22Rv1 (cell line): ENCODE data around the gene KRT79.
"Not testable (repeated sequence)": the region's sequence is repeated elsewhere in the genome, so short reads cannot be mapped to it uniquely, and the experiment has no call there.

Experiments
- H3K27ac ChIP-seq: fragments of 450-650 bp; 2 replicates; pipeline ENCODE4 v1.5.1; 2017
- ZFX ChIP-seq: fragments of 450-650 bp; IDR thresholded peaks from 2 replicates; pipeline ENCODE4 v1.6.1; 2017; ENCODE audit warnings: antibody characterized with exemption, borderline replicate concordance
- TF ChIP-seq, protein P1 (sequence below): fragments of 450-650 bp; IDR thresholded peaks from 2 replicates; pipeline ENCODE4 v1.5.1; 2017; ENCODE audit warnings: mild to moderate bottlenecking

Gene KRT79

DNA sequence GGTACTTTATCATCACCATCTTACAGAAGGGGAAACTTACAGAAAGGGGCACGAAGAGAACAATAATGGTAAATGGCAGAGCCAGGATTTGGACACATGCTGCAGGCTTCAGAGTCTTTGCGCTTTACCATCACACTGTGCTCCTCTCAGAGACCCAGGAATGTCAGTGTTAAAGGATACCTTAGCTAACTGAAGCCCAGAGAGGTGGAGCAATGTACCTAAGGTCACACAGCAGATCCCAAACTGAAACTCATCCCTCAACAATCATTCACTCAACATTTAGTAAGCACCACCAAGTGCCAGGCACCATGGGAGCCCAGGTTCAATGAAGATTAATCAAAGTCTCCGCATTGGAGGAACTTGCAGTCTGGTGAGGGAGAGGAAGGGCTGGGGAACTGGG lies 22.7 kb upstream of the KRT79 start:
- no peak overlapping the region for H3K27ac ChIP-seq

DNA sequence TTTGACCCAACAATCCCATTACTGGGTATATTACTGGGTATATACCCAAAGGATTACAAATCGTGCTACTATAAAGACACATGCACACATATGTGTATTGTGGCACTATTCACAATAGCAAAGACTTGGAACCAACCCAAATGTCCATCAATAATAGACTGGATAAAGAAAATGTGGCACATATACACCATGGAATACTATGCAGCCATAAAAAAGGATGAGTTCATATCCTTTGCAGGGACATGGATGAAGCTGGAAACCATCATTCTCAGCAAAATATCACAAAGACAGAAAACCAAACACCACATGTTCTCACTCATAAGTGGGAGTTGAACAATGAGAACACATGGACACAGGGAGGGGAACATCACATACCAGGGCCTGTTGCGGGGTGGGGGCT lies 22.0 kb upstream of the KRT79 start:
- H3K27ac ChIP-seq, result not testable (repeated sequence)

More for the DNA sequence above, 22.7 kb upstream of the KRT79 start:
- TF ChIP-seq, protein P1, sequence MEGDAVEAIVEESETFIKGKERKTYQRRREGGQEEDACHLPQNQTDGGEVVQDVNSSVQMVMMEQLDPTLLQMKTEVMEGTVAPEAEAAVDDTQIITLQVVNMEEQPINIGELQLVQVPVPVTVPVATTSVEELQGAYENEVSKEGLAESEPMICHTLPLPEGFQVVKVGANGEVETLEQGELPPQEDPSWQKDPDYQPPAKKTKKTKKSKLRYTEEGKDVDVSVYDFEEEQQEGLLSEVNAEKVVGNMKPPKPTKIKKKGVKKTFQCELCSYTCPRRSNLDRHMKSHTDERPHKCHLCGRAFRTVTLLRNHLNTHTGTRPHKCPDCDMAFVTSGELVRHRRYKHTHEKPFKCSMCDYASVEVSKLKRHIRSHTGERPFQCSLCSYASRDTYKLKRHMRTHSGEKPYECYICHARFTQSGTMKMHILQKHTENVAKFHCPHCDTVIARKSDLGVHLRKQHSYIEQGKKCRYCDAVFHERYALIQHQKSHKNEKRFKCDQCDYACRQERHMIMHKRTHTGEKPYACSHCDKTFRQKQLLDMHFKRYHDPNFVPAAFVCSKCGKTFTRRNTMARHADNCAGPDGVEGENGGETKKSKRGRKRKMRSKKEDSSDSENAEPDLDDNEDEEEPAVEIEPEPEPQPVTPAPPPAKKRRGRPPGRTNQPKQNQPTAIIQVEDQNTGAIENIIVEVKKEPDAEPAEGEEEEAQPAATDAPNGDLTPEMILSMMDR, result no peak
- no peak for TF ChIP-seq ZFX

DNA sequence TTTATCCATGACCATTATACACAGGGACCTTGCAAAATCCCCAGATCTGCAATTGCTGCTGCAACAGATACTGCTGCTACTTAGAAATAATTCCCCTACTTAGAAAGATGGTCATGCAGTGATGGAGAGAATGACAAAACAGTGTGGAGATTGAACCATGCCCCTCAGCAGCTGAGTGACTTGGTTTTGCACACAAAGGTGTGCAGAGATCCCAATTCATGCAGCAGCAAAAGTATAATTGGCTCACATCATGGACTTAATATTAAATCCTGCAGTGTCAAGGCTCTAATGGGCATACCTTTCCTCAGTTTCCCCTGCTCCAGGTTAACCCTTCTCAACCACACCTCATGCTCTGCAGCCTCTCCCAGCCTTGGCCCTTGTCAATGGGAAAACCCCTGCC lies 17.7 kb upstream of the KRT79 start:
- TF ChIP-seq, protein P1, result no peak
- TF ChIP-seq ZFX, result no peak

DNA sequence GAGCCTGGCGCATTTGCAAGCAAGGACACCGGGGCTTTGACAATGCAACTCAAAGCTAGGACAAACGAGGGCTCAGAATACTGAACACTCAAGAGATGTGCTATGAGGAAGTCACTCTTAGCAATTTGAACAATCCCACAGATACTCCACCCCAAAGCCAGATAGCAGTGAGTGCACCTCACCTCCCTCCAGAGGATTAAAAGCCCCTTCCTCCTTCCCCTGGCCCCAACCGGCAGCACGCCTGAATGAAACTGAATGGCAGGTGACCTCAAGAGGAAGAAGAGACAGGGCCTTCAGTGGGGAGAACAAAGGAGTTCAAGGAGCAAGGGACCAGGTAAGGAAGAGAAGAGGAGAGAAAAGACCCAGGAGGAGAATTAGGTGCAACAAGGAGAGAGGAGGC lies 16.6 kb upstream of the KRT79 start:
- H3K27ac ChIP-seq, result no peak overlapping the region
- TF ChIP-seq, protein P1, result no peak
- no peak for TF ChIP-seq ZFX

More for the DNA sequence above, 17.7 kb upstream of the KRT79 start:
- H3K27ac ChIP-seq, result no peak overlapping the region

DNA sequence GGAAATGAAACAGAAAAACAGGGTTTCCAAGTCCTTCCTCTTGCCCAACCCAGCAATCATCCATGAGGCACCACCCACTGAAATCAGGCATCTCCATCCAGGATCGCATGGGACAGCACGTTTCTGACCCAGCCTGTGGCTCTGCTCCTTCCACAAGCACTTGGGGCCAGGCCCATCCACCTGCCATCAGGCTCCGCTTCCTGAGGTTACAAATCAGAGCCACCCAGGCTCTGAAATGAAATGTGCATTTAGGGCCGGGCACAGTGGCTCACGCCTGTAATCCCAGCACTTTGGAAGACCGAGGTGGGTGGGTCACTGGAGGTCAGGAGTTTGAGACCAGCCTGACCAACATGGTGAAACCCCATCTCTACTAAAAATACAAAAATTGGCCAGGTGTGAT lies 15.4 kb upstream of the KRT79 start:
- no peak overlapping the region for H3K27ac ChIP-seq
- TF ChIP-seq ZFX, result no peak
- TF ChIP-seq, protein P1, result no peak

DNA sequence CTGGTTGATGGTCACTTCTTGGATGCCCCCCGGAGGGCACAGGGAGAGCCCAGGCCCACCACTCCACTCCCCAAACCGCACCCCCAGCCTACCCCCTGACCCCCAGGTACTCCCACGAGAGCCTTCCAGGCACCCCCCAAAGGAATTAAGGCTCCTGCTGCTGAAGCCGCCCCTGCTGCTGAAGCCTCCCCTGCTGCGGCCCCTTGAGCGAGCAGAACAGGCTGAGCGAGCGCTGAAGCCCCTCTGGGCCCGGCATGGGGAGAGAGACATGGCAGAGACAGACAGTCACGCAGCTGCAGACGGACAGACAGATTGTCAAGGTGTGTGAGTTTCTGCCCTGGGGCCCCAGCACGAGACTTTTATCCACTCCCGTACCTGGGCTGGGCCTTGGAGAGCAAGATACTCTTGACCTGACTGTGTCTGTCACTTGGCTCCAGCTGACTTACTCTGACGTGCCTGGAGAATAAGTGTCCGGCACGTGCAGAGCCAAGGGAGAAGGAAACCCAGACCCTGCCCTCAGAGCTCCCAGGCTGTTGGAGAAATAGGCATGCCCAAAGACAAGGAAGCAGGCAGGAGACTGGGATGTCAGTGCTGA lies 14.6 kb upstream of the KRT79 start, which contains the start of gene KRT78:
Gene KRT78, minus strand, starts transcription at position 334 of the 595 bp plus-strand sequence. Its CDS starts 64 bp downstream, at position 270.
- H3K27ac ChIP-seq, result no peak within 1 kb of the TSS
- TF ChIP-seq, protein P1, result no peak
- no peak for TF ChIP-seq ZFX

DNA sequence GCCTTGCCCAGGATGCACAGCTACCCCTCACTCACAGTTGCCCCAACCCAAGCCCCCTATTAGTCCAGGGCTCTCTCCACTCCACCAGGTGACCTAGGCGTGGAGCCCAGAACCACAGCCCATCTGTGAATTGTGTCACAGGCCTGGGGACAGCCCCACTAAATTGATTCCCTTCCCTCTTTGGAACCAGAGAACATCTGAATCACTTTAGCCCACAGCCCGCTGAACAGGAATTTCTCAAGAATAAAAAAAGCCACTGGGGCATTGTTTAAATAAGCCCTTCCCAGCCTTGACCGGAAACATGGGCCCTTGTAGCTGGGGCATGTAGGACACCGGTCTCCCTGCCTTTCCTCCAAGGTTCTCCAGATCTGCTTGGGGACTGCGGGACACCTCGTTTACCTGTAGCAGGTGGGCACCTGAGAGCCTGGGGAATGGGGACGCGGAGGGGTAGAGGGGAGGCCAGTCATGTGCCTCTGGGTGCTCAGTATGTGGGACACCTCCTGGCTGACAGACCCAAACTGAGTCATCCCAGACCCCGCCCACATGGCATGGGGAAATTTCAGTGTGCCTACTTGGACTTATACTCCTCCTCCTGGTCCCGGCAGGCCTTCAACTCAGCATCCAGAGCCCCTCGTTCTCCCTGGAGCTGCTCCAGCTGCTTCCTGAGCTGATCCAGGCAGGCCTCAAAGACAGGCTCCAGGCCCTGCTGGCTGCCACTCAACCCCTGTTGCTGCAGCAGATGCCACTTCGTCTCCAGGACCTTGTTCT lies 13.4 kb upstream of the KRT79 start:
- no peak for TF ChIP-seq ZFX
- TF ChIP-seq, protein P1, result no peak

More for the DNA sequence above, 13.4 kb upstream of the KRT79 start:
- no peak overlapping the region for H3K27ac ChIP-seq
